GM18511 (cell line): ENCODE data around the gene MATN3.

Experiments
- ATAC-seq: cut with Tn5 transposase; IDR thresholded peaks from one replicate; pipeline ENCODE4 v1.9.1; 2021; ENCODE audit warnings: mild to moderate bottlenecking, moderate library complexity; ENCODE audit not compliant: unreplicated experiment

MATN3 gene

GRCh38 chr2:20008703-20009102 lies 3.8 kb downstream of the MATN3 start:
- no peak for ATAC-seq

- ATAC-seq, result no peak
Observed at GRCh38 chr2:20005891-20006470, 6.5 kb downstream of the MATN3 start.

GRCh38 chr2:20005067-20005627 lies 7.3 kb downstream of the MATN3 start:
- ATAC-seq, result no peak

GRCh38 chr2:20001361-20001863 lies 11.1 kb downstream of the MATN3 start:
- no peak for ATAC-seq

- no peak for ATAC-seq
Observed at GRCh38 chr2:19993731-19994130, 18.7 kb downstream of the MATN3 start.

- ATAC-seq, result no peak
Observed at GRCh38 chr2:19991895-19992294, 20.6 kb downstream of the MATN3 start.

- ATAC-seq, result no peak
Observed at GRCh38 chr2:19990416-19990728, 22.1 kb downstream of the MATN3 start.

- ATAC-seq, result peak; percentile 92
Observed at GRCh38 chr2:19989667-19990415, 22.6 kb downstream of the MATN3 start, which contains the start of gene WDR35. WDR35 (minus strand) TSS chr2:19990105; CDS start chr2:19990015, 90 bp downstream.

- ATAC-seq, result no peak
Observed at GRCh38 chr2:19989342-19989666, 23.2 kb downstream of the MATN3 start.

- no peak for ATAC-seq
Observed at GRCh38 chr2:19988600-19988999, 23.9 kb downstream of the MATN3 start.

GRCh38 chr2:19987936-19988335 lies 24.5 kb downstream of the MATN3 start:
- ATAC-seq, result peak; percentile 78

- ATAC-seq, result no peak
Observed at GRCh38 chr2:19982268-19982667, 30.2 kb downstream of the MATN3 start.

GRCh38 chr2:19979932-19980331 lies 32.5 kb downstream of the MATN3 start:
- ATAC-seq, result no peak

- ATAC-seq, result no peak
Observed at GRCh38 chr2:19973466-19973865, 39.0 kb downstream of the MATN3 start.

- ATAC-seq, result no peak
Observed at GRCh38 chr2:19971691-19972090, 40.8 kb downstream of the MATN3 start.

GRCh38 chr2:19963386-19963785 lies 49.1 kb downstream of the MATN3 start:
- no peak for ATAC-seq

- ATAC-seq, result peak; percentile 98
Observed at GRCh38 chr2:19955544-19956422, 56.7 kb downstream of the MATN3 start.

- no peak for ATAC-seq
Observed at GRCh38 chr2:19949071-19949470, 63.4 kb downstream of the MATN3 start.

GRCh38 chr2:19947184-19947940 lies 65.1 kb downstream of the MATN3 start:
- ATAC-seq, result no peak

GRCh38 chr2:19944205-19944845 lies 68.1 kb downstream of the MATN3 start:
- no peak for ATAC-seq
